B cell (primary cell): ENCODE results near the gene FAM13B.

Experiments used
- EZH2 ChIP-seq: IDR thresholded peaks from 2 replicates; pipeline ENCODE4 v1.6.1; 2012; ENCODE audit warnings: borderline replicate concordance, low read depth, mild to moderate bottlenecking, moderate library complexity, low read length; ENCODE audit not compliant: insufficient read depth, poor library complexity, severe bottlenecking
- TF ChIP-seq, protein P1 (sequence below): fragments of 200-600 bp; IDR thresholded peaks from one replicate; pipeline ENCODE4 v1.8.0; 2022; ENCODE audit warnings: antibody characterized with exemption, mild to moderate bottlenecking

DNA sequence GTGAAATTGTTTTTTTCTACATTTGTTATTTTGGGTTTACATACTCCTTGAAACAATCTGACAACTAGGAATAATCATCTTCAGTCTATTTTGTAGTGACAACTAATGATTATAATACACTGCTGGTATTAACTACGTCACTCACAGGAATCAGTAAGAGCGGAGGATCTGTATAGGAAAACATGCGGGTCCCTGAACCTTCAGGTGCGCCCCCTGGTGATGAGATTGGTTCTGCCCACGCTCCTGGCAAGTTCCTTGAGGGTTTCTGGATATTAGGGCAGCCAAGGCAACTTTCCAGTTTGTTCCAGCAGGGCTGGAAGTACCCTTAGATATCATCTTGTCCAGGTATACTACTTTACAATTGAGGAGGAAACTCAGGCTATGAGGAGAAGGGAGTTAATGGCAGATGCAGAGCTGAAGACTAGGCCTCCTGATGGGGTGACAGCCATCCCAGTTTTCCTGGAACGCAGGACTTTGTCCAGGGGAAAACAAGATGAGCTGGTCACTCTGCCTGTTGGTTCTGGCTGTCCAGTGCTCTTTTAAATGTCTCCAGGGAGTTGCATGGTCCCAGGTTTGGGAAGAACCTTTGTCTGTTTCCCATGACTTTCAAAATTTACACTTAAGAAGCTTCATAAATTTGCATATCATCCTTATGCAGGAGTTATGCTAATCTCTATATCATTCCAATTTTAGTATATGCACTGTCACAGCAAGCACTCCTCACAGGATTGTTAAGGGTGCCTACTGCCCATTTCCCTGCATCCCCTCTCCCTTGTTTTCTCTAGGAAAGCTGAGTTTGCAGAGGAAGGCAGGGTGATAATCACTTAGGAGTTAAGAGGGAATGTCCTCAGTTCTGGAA, 36.1 kb upstream of the FAM13B start:
- TF ChIP-seq, protein P1, sequence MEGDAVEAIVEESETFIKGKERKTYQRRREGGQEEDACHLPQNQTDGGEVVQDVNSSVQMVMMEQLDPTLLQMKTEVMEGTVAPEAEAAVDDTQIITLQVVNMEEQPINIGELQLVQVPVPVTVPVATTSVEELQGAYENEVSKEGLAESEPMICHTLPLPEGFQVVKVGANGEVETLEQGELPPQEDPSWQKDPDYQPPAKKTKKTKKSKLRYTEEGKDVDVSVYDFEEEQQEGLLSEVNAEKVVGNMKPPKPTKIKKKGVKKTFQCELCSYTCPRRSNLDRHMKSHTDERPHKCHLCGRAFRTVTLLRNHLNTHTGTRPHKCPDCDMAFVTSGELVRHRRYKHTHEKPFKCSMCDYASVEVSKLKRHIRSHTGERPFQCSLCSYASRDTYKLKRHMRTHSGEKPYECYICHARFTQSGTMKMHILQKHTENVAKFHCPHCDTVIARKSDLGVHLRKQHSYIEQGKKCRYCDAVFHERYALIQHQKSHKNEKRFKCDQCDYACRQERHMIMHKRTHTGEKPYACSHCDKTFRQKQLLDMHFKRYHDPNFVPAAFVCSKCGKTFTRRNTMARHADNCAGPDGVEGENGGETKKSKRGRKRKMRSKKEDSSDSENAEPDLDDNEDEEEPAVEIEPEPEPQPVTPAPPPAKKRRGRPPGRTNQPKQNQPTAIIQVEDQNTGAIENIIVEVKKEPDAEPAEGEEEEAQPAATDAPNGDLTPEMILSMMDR, result peak; percentile 84
- no peak for TF ChIP-seq EZH2
